CD1c-positive myeloid dendritic cell (primary cell): Measurements from ENCODE around the gene TXNRD1.
"Not testable (repeated sequence)": the region's sequence is repeated elsewhere in the genome, so short reads cannot be mapped to it uniquely, and the experiment has no call there.

Experiments
- DNase-seq: peaks from one replicate; pipeline ENCODE4 v3.0.0-alpha.2; 2016; ENCODE audit errors: extremely low spot score

The TXNRD1 gene

DNA sequence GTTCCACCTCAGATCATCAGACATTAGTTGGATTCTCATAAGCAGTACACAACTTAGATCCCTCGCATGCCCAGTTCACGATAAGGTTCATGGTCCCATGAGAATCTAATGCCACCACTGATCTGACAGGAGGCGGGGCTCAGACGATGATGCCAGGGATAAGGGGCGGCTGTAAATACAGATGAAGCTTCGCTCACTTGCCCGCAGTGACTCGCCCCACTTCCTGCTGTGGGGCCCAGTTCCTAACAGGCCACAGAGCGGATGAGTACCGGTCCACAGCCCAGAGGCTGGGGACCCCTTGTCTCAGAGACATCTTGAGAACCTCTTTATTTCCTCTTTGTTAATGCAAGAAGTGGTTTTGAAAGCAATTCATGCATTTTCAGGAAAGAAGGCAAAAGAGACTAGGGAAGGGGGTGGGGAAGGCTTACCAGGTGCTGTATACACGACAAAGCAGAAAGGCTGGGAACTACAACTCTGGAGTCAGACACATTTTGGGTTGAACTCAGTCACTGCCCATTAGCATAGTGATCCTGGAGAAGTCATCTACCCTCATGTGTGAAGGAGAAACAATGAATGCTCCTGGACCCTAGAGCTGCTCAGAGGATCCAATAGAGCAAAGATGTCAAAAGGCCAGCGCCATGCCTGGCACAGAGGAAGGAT, 156.6 kb downstream of the TXNRD1 start:
- DNase-seq, result peak; percentile 11

DNA sequence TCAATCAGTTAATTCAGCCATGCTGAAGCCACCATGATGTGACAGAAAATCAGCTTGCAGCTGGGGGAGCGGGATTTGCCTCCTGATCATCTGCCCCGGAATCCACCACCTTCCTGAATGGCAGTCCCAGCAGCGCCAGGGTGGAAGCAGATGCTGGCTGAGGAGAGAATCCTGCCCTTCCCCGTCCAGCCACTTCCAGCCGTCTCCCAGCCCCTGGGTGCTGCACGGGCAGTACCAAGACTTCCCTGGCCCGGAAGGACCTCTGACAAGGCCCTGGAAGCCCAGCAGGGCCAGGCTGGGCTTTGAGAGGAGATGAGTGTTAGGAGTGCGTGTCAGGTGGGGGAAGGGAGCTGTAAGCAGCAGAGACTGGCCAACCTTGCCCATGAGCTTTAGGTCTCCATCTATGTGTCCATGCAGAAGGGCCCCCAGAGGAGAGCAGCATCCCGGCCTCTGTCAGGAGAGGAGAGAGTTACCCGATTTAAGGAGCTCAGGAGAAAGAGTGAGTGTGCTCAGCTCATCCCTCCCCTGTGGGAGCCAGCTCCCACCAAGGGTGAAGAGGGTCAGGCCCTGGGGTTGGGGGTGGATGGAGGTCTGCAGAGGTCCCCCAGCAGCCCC, 157.2 kb downstream of the TXNRD1 start:
- DNase-seq, result no peak

DNA sequence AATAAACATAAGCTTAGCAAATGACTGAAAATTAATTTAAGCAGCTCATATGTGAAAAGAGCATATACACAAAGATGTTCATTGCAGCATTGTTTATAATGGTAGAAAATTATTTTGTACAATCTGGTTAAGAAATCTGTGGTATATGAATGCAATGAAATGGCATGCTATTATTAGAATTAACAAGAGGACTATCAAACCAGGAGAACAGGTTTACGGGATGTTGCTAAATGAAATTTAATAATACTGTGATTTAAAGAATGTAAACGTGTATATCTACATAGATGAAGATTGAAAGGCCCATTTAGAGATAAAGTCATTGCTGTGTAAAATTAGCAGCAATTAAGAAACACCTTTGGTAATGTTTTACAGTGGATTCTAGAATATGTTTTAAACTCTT, 158.5 kb downstream of the TXNRD1 start:
- no peak for DNase-seq

DNA sequence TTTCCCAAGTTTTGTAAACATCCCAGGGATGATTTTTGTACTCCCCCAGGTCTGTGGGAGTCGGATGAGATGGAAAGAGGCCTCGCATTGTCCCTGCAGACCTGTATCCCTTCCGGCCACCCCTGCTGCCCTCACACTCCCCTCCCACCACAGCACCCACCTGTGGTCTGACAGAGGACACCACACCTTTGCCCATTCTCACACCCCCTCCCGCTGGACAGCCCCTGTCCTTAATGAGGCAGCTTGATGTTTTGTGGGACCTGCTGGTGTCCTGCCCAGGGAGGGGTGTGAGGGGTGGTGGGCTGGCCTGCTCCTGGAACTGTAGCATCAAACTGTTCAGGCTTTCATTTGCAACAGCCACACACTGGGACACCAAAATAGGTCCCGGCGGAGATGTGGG, 159.2 kb downstream of the TXNRD1 start:
- DNase-seq, result no peak

DNA sequence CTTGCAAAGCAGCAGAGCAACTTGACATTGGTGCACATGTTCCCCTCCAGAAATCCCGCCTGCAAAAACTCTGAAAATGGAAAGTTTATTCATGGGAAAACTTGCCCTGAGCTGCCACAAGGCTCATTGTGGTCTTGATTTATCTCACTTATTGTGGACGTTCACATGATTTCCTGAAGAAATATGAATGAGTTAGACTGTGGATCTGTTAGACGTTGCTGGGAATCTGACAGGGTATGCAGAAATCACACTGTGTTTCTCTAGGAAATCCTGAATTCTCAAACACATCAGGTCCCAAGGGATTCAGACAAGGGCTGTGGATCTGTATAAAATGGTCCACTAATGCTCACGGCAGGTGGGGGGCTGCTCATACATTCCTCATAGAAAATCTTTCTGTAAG, 160.2 kb downstream of the TXNRD1 start:
- no peak for DNase-seq

DNA sequence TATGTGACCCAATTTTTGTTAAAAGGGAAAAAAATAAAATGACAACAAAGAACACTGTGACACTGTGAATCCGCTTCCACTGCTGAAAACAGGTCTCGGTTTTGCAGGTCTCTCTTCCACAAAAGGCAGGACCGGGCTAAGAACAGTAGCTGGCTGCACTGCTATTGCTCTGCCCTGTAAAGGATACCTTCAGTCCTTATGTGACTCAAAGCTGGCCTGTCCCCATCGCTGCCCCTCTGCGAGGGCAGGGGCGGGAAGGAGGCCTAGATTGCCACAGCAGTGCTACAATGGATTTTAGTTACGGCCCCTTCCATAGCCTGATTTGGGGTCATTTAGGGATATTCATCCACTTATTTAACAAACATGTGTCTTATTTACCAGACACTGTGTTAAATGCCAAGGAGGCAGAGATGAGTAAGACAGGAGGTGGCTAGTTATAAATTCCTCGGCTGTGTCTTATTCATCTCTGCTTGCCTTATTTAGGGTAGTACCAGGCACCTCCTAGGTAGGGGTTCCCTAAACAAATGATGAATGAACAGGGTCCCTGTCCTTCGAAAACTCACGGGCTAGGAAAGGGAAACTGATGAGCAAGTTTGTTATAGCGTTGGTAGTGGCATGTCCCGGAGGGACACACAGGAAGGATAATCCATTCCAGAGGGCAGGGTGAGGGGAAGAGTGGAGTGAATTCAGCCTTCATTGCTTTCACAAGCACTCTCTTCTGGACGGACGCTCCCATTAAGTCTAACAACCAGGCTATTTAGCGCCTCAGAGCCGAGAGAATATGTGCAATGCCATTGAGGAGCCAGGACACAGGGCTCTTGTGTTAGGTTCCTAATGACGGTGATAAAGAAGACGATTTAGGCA, 161.3 kb downstream of the TXNRD1 start:
- DNase-seq, result no peak

DNA sequence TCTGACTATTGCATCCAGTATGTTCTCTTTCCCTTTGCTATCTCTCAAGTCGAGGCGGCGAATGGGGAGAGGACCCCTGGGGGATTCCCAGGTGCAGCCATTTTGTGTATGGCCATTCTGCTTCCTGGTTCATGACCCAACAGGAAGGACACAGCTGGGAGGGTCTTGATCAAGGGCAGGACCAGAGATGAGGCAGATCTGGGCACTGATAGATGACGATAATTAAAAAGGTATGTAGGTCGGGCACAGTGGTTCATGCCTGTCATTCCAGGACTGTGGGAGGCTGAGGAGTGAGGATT, 161.9 kb downstream of the TXNRD1 start:
- no peak for DNase-seq

DNA sequence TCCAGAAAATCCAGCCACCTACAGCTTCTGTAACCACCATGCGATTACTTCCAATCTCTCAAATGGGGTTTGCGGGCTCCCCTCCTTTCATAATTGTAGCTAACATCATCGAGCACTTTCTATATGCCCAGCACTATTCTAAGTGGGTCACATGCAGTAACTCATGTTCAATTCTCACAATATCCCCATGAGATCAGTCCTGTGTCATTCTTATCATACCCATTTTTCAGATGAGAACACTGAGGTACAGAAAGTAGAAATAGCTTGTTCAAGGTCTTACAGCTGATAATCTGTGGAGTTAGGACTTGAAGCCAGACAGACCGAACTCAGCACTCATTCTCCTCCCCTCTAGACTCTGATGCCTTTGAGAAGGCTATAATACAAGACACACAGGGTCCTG, 162.8 kb downstream of the TXNRD1 start:
- no peak for DNase-seq

DNA sequence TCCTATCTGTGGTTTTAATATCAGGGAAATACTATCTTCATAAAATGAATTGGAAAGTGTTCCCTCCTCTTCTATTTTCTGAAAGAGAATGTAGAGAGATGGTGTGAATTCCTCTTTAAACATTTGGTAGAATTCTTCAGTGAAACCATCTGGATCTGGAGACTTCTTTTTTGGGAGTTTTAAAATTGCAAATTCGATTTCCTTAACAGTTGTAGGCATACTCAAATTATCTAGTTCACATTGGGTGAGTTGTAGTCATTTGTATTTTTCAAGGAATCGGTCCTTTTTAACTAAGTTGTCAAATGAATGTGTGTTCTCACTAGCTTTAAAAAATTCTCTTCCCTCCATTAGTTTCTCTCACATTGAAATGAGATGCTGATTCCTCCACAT, 165.8 kb downstream of the TXNRD1 start:
- no peak for DNase-seq

DNA sequence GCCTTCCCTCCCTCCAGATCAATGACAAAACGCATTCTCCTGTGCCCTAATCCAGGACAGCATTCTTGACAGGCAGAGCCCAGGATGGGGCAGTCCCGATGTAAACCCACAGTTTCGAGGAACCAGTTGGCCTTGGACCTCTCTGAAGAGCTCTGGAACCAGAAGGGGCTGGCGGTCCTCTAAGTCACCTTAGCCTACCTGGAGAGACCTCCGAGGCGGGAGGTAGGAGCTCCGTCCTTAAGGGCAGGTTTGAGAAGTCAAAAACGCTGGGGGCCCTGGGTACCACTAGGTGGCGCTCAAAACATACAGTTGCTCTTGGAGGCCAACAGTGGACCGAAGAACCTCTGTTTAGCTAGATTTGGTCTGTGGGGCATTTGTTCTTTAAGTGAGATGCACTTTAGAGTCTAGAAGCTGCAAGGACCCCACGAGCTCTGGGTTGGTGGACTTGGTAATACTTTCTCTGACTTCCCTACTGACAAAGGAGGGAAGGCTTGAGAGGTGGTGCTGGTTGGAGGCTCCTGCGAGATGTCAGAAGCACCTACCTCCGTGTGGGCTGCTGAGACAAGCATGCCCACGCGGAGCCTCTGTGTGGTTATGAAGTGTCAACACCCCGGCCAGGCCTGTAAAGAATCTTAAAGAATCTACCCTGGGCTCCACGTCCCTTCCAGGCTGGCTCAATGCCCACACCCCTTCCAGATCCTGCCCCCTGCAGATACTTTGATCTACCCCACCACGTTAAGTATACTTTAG, 166.3 kb downstream of the TXNRD1 start:
- peak; percentile 88 for DNase-seq

DNA sequence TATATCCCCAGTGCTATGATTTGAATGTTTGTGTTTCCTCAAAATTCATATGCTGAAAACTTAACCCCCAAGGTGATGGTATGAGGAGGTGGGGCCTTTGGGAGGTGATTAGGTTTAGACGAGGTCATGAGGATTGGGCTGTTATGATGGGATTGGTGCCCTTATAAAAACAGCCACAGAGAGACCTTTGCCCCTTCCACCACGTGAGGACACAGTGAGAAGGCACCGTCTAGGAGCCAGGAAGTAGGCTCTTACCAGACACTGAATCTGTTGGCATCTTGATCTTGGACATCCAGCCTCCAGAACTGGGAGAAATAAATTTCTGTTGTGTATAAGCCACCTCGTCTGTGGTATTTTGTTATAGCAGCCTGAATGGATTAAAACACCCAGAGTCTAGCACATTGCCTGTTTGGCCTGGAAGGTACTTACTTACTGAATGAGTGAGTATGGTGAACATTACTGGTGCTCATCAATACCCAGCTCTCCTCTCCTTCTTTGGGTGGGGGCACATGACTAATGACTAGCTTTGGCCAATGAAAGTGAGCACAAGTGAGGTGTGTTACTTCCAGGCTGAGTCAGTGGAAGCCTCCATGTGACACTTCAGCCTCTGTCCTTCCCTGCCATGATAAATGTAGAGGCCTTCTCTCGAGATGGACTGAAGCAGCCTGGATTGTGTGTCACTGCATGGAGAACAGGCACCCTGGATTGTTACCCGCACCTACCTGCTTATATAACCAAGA, 168.7 kb downstream of the TXNRD1 start:
- DNase-seq, result no peak

DNA sequence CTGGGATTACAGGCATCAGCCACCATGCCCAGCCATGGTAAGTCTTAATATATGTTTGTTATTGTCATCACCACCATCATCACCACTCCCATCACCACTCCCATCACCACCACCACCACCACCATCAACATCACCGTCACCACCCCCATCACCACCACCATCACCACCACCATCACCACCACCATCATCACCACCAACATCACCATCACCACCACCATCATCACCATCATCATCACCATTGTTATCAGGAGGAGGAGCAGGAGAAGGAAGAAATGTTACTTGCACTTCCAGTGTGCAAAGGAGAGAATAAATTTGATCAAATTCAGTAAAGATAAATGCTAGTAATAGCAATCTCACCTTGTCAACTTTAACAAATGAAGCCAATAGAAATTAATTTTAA, 169.9 kb downstream of the TXNRD1 start:
- no peak for DNase-seq

DNA sequence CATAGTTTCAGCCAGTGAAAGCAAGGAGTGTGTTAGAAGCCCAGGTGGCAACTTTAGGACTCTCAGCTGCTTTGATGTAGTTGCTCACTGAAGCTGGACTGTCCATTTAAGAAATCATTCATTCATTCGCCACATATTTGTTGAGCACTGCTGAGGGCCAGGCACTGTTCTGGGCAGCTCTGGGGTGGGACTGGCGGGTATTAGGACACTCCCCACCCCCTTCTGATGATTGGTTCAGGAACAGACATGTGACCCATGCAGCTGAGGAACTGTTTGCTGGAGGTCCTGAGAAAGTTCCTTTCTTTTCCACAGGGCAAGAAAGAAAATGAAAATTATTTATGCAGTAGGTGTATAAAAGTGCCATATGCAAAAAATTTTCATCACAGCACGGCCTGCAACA, 170.9 kb downstream of the TXNRD1 start:
- DNase-seq, result no peak

DNA sequence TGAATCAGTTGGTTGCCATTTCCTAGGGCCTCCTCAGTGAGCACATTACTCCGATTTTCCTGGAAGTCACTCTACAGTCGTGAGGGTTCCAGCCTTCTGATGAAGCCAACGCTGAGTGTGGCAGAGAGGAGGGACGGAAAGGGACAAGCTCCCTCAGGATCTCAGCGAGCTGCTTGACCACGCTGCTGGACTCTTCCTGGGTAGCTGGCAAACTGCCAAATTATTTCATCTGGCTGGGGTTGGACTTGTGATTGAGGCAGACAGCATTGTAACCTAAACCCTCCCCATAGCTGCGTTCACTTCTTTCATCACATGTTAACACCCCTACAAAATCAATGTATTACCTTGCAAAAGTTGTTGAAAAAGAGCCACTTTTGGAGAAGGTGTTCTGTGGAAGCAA, 171.6 kb downstream of the TXNRD1 start:
- DNase-seq, result no peak

DNA sequence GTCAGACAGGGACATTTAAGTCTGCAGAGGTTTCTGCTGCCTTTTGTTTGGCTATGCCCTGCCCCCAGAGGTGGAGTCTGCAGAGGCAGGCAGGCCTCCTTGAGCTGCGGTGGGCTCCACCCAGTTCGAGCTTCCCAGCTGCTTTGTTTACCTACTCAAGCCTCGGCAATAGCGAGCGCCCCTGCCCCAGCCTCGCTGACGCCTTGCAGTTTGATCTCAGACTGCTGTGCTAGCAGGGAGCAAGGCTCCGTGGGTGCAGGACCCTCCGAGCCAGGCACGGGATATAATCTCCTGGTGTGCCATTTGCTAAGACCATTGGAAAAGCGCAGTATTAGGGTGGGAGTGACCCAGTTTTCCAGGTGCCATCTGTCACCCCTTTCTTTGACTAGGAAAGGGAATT, 178.5 kb downstream of the TXNRD1 start:
- DNase-seq, result not testable (repeated sequence)
